Hematopoietic multipotent progenitor cell treated with erythropoietin and hydrocortisone succinate and interleukin-3 and kit ligand, for 8 days (in vitro differentiated cells): ENCODE results near the gene ORMDL2.
"Not testable (repeated sequence)": the region's sequence is repeated elsewhere in the genome, so short reads cannot be mapped to it uniquely, and the experiment has no call there.

Experiments used
- DNase-seq: peaks from one replicate; pipeline ENCODE4 v3.0.0-alpha.2; 2015

ORMDL2 gene

DNA sequence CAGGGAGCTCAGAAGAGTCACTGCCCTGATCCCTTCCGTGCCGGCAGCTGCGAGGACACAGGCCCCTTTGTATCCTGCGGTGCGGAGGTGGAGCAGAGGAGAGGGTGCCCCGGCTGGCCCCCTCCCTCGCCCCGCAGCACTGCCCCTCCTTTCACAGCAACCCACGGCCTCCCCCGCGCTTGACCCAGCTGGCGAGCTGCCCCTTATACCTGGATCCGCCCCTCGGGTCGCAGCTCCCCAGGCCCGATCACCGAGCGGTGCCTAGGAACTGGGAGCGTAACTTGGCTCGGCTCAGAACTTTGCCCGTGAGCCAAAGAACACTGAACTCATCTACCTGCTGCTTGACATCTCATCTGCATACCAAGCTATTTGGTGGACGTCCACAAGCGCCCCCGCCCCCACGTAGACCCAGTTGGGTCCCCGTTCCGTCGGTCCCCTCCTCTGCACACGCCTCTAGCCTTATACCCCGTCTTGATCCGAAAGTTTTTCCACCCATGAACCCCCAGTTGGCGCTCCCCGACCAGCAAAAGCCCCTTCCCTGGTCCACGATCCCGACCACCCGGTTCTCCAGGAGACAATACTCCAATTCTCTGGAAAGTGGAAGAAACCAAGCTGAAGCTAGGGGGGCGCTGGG is 12.2 kb downstream of the ORMDL2 start:
- DNase-seq, result peak; percentile 39

DNA sequence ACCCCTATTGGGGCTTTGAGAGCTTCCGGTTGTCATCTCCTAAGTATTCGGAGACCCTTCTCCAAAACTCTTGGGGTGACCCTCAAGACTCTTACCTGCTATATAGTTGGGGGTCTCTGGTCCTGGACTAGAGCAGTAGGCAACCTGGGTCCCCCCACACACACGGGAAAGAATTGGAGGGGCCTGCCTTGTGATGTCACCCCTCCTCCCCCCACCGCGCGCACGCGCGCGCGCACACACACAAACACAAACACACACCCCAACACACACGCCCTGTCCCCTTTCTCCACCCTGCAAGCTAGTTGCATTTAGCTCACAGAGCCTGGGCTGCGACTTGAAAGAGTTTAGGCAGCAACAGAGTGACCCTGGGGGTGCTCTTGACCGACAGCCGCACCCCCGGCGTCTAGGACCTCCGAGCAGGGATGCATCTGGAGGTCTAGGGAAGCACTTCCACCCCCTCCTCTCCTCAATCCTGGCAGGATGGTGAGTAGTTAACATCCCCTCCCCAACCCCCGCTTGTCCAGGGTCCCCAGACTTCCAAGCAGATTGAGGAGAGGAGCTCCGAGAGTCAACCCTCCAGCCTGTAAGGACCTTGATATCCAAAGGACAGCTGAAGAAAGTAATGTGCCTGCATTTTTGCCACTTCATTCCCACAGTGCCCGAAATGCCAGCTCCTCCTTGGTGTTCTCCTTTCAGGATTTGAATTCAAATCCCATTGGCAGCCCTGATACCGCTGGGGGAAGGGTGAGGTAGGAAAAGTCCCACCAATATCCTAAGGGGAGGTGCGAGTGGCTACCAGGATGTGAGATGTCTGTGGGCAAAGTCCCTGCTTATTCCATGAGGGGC is 13.0 kb downstream of the ORMDL2 start:
- DNase-seq, result peak; percentile 83

DNA sequence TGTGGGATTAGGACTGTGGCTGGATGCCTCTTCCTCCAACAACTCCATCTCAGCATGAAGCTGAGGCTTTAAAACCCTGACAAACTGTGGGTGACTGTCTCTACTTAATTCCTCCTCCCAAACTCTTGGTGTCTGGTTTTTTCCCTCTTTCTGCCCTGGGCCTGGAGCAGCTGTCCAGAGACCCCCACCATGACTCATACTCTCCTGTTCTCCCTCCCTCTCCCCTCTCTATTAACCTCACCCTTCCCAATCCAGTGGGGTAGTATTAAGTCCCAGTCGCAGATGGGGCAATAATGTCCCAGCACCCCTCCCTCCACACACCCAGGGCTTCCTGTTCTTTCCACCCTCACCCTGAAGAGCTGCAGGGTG is 13.6 kb downstream of the ORMDL2 start:
- DNase-seq, result no peak

DNA sequence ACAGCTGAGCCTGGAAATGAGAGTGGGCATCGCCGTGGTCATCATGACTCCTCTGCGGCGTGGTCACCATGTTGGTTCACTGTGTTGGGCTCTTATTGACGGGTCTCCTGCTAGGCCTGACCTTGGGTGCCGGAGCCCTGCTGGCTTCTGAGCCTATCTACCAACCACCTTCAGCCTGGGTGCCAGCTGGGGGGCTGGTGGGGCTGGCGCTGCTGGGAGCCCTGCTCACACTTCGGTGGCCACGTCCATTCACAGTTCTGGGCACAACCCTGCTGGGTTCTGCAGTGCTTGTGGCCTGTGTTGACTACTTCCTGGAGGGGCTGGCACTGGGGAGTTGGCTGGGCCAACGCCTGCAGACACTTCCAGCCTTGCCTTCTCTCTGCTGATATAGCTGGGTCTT is 15.2 kb downstream of the ORMDL2 start:
- DNase-seq, result no peak

DNA sequence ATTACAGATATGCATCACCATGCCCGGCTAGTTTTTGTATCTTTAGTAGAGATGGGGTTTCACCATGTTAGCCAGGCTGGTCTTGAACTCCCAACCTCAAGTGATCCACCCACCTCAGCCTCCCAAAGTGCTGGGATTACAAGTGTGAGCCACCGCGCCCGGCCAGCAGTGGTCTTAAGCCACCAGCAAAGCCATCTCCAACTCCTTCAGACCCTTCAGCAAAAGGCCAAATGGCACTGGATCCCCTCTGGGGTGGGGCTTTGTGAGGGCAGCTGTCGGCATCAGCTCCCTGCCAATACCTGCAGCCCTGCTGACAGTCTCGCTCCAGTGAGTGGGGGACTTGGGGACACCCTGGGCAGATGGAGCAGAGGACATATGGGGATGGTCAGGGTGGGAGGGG is 16.6 kb downstream of the ORMDL2 start:
- DNase-seq, result not testable (repeated sequence)

DNA sequence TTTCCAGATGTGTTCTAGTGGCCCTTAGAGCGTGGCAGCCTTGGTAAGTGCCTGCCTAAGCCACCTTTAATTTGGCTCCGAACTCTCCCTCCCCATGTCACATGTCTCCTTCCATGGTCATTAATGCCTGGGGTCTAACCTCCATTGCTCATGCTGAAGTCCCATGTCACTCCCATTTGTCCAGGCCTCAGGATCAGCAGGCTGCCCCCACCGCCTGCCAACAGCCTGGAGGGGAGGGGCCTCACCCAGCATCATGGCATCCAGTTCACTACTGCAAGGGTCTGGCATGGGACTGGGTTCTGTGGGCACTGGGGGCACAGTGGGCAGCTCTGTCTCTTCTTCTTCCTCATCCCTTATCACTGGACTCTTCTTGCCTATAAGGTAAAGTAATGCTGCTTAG is 20.5 kb downstream of the ORMDL2 start:
- no peak for DNase-seq

DNA sequence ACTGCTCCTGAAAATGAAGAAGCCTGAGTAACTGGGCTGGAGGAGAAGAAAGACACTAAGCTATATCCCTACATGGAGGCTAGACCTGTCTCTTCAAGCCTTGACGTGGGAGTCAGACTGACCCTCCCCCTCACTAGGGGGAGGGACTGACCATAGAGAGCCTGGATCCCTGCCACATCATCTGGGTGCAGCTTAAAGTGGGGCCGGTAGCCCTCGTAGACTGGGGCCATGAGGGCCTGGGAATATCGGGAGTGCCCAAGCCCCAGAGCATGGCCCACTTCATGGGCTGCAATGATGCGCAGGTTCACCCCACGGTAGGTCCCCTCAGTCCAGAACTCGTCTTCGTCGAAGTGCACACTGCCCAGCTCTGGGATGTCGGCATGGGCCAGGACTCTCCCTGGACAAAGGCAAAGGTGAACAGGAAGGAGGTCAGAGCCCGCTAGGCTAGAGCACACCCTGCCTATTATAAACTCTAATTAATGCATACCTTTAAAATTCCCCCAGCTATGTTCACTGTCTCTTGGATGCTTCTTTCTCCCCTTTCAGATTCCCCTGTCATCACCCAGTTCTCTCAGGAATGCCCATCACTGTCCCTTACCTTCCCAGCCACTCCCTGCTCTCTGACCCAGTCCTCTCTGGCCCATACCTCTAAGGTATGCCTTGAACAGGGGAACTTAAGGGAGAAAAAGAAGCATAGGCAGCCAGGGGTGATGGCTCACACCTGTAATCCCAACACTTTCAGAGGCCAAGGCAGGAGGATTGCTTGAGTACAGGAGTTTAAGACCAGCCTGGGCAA is 21.7 kb downstream of the ORMDL2 start:
- no peak for DNase-seq

DNA sequence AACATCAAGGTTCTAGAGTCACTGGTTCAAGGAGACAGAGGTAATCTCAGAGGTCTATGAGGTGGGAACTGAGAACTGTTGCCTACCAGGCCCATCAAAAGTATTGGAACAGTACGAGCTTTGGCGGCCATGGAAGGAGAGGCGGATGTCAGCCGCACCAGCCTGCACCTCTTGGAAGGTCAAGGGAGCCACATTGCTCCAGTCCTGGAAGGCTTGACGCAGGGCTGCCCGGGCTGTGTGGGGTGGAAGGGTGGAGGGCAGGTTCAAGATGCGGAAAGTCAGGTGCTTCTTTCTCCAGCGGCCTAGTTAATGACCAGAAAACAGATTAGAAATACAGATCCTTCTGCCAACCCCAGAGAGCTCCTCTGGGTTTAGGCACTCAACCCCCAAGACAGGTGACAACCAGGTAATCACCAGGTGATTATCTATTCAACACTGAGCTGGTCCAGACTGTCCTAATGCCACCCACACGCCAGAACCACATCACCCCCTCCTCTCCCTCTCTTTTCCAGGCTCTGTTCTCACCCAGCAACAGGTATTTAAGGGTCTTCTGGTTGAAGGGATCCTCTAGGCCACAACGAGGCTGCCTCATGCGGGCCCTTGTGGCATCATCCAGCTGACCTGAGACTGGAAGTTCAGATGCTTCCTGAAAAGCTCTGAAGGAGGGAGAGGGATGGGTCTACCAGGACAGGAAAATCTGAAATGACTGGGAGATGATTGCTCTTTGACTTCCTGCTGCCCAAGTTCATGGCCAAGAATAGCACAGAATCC is 22.9 kb downstream of the ORMDL2 start:
- DNase-seq, result no peak

DNA sequence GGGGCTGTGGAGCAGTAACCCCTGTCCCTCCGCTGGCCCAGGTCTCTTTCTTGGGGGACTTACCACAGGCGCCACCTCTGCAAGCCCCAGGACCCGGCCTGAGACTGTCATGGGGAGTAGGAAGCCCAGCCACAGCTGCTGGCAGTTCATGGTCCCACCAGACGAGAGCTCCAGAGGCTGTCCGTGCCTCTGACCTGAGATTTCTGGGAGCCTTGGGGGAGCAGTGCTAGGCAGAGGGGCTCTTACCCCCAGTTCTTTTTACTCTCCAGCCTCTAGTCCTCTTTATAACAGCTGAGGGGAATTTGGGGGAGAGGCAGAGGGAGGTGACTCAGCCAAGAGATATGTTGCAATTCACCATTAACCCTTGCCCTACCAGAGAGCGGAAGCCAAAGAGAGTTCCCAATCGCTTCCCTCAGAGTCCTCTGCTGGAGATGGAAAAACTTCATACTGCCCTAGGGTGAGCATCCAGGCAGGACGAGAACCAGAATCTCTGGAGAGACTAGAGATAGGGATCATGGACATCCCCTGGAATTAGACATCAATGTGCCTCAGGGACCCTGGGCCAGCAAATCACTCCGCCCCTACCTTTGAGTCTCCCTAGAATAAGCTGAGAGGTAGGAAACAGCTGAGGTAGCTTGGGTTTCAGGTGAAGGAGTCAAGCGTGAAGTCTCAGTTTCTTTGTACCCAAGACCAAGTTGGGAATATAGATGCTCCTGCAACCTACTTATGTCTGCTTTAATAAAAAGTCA is 25.0 kb downstream of the ORMDL2 start, which contains the start of gene MMP19:
TSS of gene MMP19 (minus strand) at position 256 of the 749 bp plus-strand sequence. CDS start at position 150, 106 bp downstream.
- DNase-seq, result no peak

DNA sequence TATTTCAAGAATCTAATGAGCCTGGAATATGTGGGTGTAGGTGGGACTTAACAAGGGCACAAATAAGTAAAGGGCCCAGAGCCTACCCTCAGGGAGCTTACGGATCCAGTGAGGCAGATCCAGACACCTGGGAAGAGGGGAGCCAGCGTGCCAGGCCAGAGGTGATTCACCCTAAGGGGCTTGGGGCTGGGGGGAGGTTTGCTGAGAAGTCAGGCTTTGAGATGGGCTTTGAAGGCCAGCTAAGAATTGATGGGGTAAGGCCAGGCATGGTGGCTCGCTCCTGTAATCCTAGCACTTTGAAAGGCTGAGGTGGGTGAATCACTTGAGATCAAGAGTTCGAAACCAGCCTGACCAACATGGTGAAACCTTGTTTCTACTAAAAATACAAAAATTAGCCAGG is 25.6 kb downstream of the ORMDL2 start:
- no peak for DNase-seq

DNA sequence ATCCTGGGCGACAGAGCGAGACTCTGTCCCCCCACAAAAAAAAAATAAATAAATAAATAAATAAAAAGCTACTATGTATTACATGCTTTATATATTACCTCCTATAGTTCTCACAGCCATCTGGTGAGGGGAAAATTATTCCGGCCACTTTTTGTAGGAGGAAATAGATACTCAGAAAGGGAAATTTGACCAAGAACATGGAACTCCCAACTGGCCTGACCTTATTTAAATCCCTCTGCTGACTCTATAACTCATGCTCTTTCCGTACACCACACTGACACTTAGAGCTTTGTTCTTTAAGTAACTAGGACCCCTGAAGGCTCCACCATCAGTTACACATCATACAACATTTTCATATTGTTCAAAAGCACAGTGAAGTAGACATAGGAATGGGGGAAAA is 27.1 kb downstream of the ORMDL2 start:
- DNase-seq, result no peak

DNA sequence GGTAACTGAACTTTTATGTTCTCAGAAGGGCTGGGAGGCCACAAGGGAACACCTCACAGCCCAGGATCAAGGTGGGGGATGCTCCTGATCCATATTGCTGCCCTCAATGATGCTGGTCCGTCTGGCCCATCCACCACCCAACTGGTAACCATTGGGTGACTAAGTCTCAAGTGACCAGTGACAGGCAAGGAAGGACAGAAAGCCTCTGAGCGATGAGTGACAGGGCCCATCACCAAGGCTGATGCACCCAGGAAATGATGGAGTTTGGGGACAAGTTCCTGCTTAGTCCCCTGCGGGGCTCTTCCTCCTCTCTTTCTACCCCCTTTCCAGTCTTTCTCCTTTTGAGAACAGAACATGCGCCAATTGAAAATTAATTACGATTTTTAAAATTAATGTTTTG is 27.5 kb downstream of the ORMDL2 start:
- DNase-seq, result no peak

DNA sequence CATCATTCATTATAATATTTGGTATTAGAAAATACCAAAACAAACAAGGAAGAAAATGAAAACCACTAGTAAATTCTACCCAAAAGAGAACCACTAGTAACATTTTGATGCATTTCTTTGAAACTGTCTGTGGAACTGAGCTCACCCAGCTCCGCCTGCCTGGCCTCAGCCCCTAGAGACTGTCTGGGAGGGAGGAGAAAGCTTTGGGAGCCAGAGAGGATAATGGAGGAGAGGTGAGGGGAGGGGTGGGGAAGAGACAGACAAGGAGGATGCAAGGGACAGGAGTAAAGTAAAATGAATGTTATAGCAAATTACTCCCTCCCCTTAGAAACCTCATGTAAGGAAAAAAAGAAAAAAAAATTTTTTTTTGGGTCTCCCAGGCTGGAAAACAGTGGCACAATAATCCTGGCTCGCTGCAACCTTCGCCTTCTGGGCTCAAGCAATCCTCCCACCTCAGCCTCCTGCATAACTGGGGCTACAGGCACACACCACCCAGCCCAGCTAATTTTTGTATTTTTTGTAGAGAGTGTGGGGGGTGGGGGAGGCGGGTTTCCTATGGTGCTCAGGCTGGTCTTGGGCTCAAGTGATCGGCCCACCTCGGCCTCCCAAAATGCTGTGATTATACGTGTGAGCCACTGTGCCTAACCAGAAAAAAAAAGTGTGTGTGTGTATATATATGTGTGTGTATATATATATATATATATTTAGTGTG is 28.1 kb downstream of the ORMDL2 start:
- DNase-seq, result no peak

DNA sequence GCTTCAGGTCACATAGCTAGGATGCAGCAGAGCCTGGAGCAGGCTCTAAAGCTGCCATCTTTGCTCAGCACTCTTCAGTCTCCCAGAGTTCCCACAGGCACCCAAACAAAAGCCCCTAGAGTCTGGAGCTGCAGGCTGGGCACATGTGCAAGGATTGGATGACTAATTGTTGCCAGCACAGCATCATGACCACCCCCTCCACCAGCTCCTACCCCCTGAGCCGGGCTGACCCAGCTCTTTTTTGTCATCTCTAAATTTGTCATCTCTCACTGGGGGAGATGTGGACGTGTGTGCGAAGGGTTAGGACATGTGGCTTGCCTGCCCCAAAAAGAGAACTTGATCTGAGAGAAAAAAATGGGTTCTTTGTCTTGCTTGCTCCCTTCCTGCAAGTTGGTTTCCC is 29.2 kb downstream of the ORMDL2 start:
- no peak for DNase-seq

DNA sequence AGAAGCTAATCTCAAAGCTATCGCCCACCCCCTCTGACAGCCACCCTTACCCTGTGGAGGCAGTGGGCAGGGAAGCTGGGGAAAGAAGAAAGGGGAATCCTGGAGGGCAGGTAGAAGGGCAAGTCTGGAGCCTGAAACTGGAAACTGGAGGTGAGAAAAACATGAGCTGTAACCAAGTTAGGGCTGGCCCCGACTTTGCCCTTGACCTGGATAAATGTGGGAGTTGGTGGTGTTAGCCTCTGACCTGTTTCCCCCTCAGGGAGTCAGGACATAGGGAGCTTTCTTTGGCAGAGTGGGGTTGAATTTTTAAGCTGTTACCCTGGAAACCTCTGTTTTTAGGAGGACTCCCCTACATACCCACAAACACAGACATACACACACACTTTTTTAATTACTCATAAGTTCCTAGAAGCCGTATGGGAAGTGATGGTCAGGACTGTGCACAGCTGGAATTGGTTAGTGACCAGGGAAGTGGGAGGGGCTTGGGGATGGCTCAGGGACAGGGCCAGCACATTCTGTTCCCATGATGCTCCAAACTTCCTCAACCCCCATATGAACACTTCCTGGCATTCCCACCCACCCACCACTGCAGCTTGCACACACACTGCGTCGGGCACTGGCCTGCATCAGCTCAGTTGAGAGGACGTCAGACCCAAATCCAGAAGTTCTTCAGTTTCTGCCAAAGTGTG is 29.9 kb downstream of the ORMDL2 start:
- DNase-seq, result peak; percentile 43

DNA sequence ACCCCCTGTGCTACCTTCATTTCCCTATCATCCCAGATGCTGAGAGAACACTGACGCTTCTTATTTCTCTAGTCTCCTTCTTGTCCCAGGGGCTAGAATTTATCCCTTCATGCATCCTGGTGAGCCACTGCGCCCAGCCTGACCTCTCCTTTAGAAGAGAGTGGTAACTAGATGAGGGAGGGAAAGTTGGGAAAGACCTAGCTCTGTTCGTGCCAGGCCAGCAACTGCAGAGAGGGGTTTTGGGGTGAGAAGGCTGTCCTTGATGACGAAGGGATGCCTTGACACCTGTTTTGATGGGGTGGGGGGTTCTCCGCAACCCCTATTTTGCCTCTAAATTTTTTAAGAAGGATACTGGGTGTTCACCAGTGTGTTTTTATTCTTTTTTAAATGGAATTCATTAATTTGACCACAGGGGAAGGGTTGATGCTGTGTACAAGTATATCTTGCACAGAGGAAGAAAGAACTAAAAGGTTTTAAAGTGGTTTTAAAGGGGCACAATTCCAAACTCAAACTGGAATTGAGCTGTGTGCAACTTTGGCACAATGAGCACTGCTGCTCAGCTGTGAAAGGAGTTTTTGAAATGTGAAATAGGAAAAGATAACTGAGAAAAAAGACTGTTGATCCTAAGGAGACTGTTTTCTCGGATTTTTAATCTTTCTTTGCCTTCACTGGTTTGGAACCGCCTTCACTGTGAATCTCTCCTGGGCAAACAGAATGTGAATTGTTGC is 31.9 kb downstream of the ORMDL2 start:
- DNase-seq, result no peak

DNA sequence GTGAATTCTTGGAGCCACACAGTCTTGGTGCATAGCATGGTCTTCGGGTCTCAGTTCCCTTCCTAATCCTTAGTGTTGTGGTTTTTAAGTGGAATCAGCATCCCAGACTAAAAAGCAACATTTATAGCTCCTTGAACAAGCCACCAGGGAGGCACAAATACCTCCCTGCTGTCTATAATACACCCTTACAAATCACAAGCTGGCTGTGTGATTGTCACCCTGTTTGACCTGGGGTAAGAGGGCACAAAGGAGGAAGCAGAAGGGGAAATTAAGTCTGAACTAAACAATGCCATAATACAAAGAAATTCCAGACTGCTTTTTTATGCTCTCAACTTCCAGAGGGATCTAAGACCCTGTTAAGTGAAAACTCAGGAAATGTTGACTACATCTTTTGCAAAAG is 32.6 kb downstream of the ORMDL2 start:
- no peak for DNase-seq

DNA sequence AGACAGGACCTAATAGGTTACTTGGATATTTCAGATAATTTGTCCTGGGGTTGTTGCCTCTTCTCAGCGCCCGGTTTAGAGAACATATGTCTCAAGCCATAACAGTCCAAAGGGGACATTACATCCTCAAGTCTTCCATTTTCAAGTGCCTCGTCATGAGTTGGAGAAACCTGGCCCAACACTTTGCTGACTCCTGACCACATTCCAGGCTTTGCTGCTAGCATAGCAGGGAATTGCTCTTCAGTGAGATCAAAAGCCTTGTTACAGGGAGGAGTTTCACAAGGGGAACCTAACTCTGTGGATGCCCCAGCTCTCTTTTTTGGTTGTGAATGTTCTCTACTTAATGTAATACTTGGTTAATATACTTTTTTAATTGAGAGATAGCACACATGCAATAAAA is 33.1 kb downstream of the ORMDL2 start:
- no peak for DNase-seq

DNA sequence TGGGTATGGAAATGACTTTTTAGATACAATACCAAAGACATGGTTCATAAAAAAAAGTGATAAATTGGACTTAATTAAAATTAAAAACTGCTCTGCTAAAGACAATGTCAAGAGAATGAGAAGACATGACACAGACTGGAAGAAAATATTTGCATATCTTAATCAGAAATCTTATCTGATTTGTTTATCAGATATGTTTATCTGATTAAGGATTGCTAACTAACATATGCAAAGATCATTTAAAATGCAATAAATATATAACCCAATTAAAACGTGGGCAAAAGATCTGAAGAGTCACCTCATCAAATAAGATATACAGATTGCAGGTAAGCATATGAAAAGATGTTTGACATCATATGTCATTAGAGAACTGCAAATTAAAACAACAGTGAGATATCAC is 34.9 kb downstream of the ORMDL2 start:
- DNase-seq, result no peak

DNA sequence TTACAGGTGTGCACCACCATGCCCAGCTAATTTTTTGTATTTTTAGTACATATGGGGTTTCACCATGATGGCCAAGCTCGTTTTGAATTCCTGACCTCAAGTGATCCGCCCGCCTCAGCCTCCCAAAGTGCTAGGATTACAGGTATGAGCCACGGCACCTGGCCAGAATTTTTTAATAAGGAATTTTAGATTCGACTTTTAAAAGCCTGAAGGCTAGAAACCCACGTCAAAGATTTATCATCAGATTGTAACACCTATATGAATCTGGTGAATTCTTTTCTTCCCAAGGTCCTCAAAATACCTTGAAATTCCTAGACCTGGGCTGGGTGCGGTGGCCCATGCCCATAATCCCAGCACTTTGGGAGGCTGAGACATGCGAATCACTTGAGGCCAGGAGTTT is 43.6 kb downstream of the ORMDL2 start:
- DNase-seq, result no peak
